Right renal cortex interstitium (tissue), 3 donors: Measurements from ENCODE around the gene CYTH3. TPM values are rescaled to one million over a fixed set of nuclear protein-coding genes. Genes with fewer than 3 reads are reported as not detected.

Experiments
- DNase-seq, 3 donors: peaks; one replicate each; pipeline ENCODE4 v3.0.0-alpha.2; 2013; ENCODE audit warnings: low read depth in 3 of 3, low spot score in 2 of 3
- polyA plus RNA-seq, 3 donors: library from polyadenylated mRNA; unstranded; fragments of 120-200 nt; gene quantifications; one replicate each; pipeline ENCODE4 v1.2.1, GENCODE V29; 2013; ENCODE audit not compliant: insufficient read length in 3 of 3

CYTH3 gene
- polyA plus RNA-seq, 3 donors: 33.0 to 36.2 (median 33.4) TPM

DNA sequence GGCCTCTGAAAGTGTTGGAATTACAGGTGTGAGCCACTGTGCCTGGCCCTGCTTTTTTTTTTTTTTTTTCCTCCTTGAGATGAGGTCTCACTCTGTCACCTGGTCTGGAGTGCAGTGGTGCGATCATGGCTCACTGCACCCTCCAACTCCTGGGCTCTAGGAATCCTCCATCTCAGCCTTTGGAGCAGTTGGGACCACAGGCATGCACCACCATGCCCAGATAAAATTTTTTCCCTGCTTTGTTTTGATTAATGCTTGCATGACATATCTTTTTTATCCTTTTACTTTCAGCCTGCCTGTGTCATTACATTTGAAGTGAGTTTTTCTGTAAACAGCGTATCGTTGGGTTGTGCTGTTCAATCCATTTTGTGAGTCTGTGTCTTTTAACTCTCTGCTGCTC lies 144.2 kb downstream of the CYTH3 start:
- no peak for DNase-seq

DNA sequence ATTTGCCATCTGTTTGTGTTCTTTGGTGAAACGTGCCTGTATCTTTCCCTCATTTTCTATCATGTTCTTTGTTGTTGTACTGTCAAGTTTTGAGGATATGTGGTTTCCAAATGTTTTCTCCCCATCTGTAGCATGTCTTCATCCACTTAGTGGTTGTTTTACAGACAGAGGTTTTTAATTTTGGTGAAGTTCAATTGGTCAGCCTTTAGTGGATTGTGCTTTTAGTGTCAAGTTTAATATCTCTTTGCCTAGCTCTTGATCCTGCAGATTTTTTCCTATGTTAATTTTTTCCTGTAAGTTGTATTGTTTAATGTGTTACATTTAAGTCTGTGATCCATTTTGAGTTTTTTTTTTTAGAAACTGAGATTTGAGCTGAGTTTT lies 145.3 kb downstream of the CYTH3 start:
- no peak for DNase-seq

DNA sequence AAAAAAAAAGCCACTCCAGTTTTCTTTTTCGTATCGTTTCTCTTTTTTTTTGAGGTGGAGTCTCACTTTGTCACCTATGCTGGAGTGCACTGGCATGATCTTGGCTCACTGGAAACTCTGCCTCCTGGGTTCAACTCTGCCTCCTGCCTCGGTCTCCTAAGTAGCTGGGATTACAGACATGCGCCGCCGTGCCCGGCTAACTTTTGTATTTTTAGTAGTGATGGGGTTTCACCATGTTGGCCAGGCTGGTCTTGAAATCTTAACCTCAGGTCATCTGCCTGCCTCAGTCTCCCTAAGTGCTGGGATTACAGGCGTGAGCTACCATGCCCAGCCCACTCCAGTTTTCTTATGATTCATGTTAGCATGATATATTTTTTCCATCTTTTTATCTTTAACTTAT lies 148.6 kb downstream of the CYTH3 start:
- DNase-seq: no peak

DNA sequence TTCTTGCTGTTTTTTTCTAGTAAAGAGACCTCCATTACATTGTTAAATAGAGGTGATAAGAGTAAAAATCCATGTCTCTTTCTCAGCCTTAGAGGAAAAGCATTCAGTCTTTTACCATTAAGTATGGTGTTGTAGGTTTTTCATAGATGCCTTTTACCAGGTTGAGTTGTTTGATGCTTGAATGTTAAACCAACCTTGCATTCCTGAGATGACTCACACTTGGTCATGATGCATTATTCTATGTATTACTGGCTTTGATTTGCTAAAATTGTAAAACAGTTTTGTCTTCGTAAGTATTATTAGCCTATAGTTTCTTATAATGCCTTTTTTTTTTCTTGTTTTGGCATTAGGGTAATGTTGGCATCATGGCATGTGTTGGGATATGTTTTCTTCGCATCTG lies 151.3 kb downstream of the CYTH3 start:
- DNase-seq: no peak

DNA sequence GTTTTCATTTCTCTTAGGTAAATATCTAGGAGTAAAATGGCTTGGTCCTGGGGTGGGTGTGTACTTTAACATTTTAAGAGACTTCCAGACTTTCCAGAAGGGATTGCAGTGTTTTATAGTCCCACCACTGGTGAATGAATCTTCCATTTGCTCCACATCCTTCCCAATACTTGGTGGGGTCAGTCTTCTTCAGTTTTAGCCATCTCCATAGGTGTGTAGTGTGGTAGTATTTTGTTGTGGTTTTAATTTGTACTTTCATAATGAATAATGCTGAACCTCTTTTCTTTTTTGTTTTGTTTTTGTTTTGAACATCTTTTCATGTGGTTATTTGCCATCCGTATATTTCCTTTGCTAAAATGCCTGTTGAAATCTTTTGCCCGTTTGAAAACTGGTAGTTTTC lies 154.9 kb downstream of the CYTH3 start:
- DNase-seq: no peak

DNA sequence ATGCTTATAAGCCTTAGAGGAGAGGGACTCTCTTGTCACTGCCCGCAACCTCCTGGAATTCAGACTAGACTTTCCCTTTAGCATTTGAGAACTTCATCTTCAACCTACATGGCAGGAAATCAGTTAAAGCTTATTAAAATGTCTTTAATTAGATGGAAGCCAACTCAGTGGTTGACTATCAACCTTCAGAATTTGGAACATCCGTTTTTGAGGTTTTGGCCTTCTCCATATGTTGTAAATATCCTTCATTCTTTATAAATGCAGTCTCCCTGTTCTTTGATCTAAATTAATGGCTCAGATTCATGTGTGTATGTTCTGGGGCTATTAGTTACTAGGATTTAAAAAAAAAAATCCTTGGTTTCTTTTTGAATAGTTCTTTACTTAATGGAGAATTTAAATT lies 156.2 kb downstream of the CYTH3 start:
- no peak for DNase-seq

Other genes starting within 250 kb of the CYTH3 start
- under 1 TPM; 0.54 to 0.79 (median 0.58) TPM for gene ANKRD61, start 241.2 kb downstream of the CYTH3 start, polyA plus RNA-seq
- 100 to 1,000 TPM in 2 of 3 donors, 10 to 100 TPM in 1; 99.9 to 116 (median 103) TPM for gene EIF2AK1, start 213.4 kb downstream of the CYTH3 start, polyA plus RNA-seq
- 10 to 100 TPM; 21.1 to 23.0 (median 22.0) TPM for gene USP42, start 167.7 kb downstream of the CYTH3 start, polyA plus RNA-seq
- gene FAM220A, start 76.3 kb upstream of the CYTH3 start, polyA plus RNA-seq: 10 to 100 TPM; 21.9 to 23.6 (median 22.7) TPM
- 100 to 1,000 TPM; 277 to 295 (median 283) TPM for gene RAC1, start 101.9 kb upstream of the CYTH3 start, polyA plus RNA-seq
- 10 to 100 TPM; 12.4 to 16.4 (median 14.7) TPM for gene DAGLB, start 175.3 kb upstream of the CYTH3 start, polyA plus RNA-seq
- gene KDELR2, start 211.5 kb upstream of the CYTH3 start, polyA plus RNA-seq: 100 to 1,000 TPM; 190 to 198 (median 195) TPM